Measurements from ENCODE around the gene KCNC4.

The KCNC4 gene

GRCh38 chr1:110241516-110241915 lies 31.4 kb downstream of the KCNC4 start:
- H2AFZ ChIP-seq (ENCODE audit: low read length) = no peak overlapping the region
- no peak overlapping the region for H2BK15ac ChIP-seq (ENCODE audit: low read length)
- no peak for DNase-seq (ENCODE audit: low spot score)
- H3K9ac ChIP-seq (ENCODE audit: low read depth, low read length, poor library complexity) = no peak overlapping the region
- no peak overlapping the region for H3K4ac ChIP-seq (ENCODE audit: low read length)
- H3K18ac ChIP-seq (ENCODE audit: low read length) = no peak overlapping the region
- H3K79me1 ChIP-seq (ENCODE audit: low read depth, low read length) = no peaks in the 10 kb centered on the region
- peaks cover 6 to 8% of the 10 kb centered on the region in 2 donors for H3K4me1 ChIP-seq (ENCODE audit: control insufficient read depth in 2 of 2, insufficient read depth in 1 of 2, low read depth in 1 of 2, low read length in 2 of 2)
- no CpG with 5 or more reads among the region's 2 CpGs for WGBS, 2 donors (ENCODE audit: extremely low coverage in 2 of 2, insufficient read length in 2 of 2, insufficient replicate concordance in 1 of 2)
- H3K14ac ChIP-seq (ENCODE audit: low read length) = no peak overlapping the region
- H4K91ac ChIP-seq (ENCODE audit: low read depth, low read length, poor library complexity) = no peak overlapping the region
- no peaks in the 10 kb centered on the region for H3K36me3 ChIP-seq (replicated peaks in 1 of 2; ENCODE audit: control insufficient read depth in 2 of 2, insufficient read depth in 2 of 2, low read length in 2 of 2)
- H2AK5ac ChIP-seq (ENCODE audit: low read depth, low read length) = no peak overlapping the region
- no peak overlapping the region for H4K8ac ChIP-seq (ENCODE audit: low read depth, low read length)
- H2BK12ac ChIP-seq (ENCODE audit: low read length) = no peak overlapping the region
- H2BK120ac ChIP-seq (ENCODE audit: low read depth, low read length) = no peak overlapping the region
- H3K4me2 ChIP-seq (ENCODE audit: insufficient read depth, low read length, poor library complexity, severe bottlenecking) = no peak overlapping the region
- no peak overlapping the region for H2BK5ac ChIP-seq (ENCODE audit: low read length)
- no peak overlapping the region for H3K27ac ChIP-seq (replicated peaks; ENCODE audit: low read length)
- peaks cover 0 to 26% (median 0%) of the 10 kb centered on the region in 3 experiments for H3K27me3 ChIP-seq (ENCODE audit: control insufficient read depth in 3 of 3, insufficient read depth in 3 of 3, low read depth in 1 of 3, low read length in 3 of 3)
- H3K9me3 ChIP-seq (replicated peaks in 1 of 2; ENCODE audit: control insufficient read depth in 2 of 2, insufficient read depth in 1 of 2, low read depth in 1 of 2, low read length in 2 of 2) = no peaks in the 10 kb centered on the region
- H3K4me3 ChIP-seq (ENCODE audit: low read length in 2 of 2) = no peak overlapping the region
- no peak overlapping the region for H3K23ac ChIP-seq (ENCODE audit: low read depth, low read length, poor library complexity)

GRCh38 chr1:110242062-110242461 lies 31.9 kb downstream of the KCNC4 start:
- no CpG with 5 or more reads among the region's 4 CpGs for WGBS, 2 donors (ENCODE audit: extremely low coverage in 2 of 2, insufficient read length in 2 of 2, insufficient replicate concordance in 1 of 2)
- no peaks in the 10 kb centered on the region for H3K36me3 ChIP-seq (replicated peaks in 1 of 2; ENCODE audit: control insufficient read depth in 2 of 2, insufficient read depth in 2 of 2, low read length in 2 of 2)

GRCh38 chr1:110242731-110243130 lies 32.6 kb downstream of the KCNC4 start:
- H3K4ac ChIP-seq (ENCODE audit: low read length) = no peak overlapping the region
- no CpG with 5 or more reads among the region's 4 CpGs for WGBS, 2 donors (ENCODE audit: extremely low coverage in 2 of 2, insufficient read length in 2 of 2, insufficient replicate concordance in 1 of 2)
- no peaks in the 10 kb centered on the region for H3K9me3 ChIP-seq (replicated peaks in 1 of 2; ENCODE audit: control insufficient read depth in 2 of 2, insufficient read depth in 1 of 2, low read depth in 1 of 2, low read length in 2 of 2)
- no peak overlapping the region for H3K4me2 ChIP-seq (ENCODE audit: insufficient read depth, low read length, poor library complexity, severe bottlenecking)
- no peak overlapping the region for H3K18ac ChIP-seq (ENCODE audit: low read length)
- H2AK5ac ChIP-seq (ENCODE audit: low read depth, low read length) = no peak overlapping the region
- H2BK5ac ChIP-seq (ENCODE audit: low read length) = no peak overlapping the region
- H4K91ac ChIP-seq (ENCODE audit: low read depth, low read length, poor library complexity) = no peak overlapping the region
- H3K27me3 ChIP-seq (ENCODE audit: control insufficient read depth in 3 of 3, insufficient read depth in 3 of 3, low read depth in 1 of 3, low read length in 3 of 3) = peaks cover 0 to 31% (median 0%) of the 10 kb centered on the region in 3 experiments
- no peak overlapping the region for H3K23ac ChIP-seq (ENCODE audit: low read depth, low read length, poor library complexity)
- no peaks in the 10 kb centered on the region for H3K36me3 ChIP-seq (replicated peaks in 1 of 2; ENCODE audit: control insufficient read depth in 2 of 2, insufficient read depth in 2 of 2, low read length in 2 of 2)
- H3K27ac ChIP-seq (replicated peaks; ENCODE audit: low read length) = no peak overlapping the region
- no peak overlapping the region for H3K9ac ChIP-seq (ENCODE audit: low read depth, low read length, poor library complexity)
- peaks cover 6 to 8% of the 10 kb centered on the region in 2 donors for H3K4me1 ChIP-seq (ENCODE audit: control insufficient read depth in 2 of 2, insufficient read depth in 1 of 2, low read depth in 1 of 2, low read length in 2 of 2)
- no peak for DNase-seq (ENCODE audit: low spot score)
- no peak overlapping the region for H2BK12ac ChIP-seq (ENCODE audit: low read length)
- H2AFZ ChIP-seq (ENCODE audit: low read length) = no peak overlapping the region
- H4K8ac ChIP-seq (ENCODE audit: low read depth, low read length) = no peak overlapping the region
- H3K14ac ChIP-seq (ENCODE audit: low read length) = no peak overlapping the region
- H3K79me1 ChIP-seq (ENCODE audit: low read depth, low read length) = no peaks in the 10 kb centered on the region
- H2BK120ac ChIP-seq (ENCODE audit: low read depth, low read length) = no peak overlapping the region
- H3K4me3 ChIP-seq (ENCODE audit: low read length in 2 of 2) = no peak overlapping the region
- no peak overlapping the region for H2BK15ac ChIP-seq (ENCODE audit: low read length)

More at GRCh38 chr1:110242062-110242461, 31.9 kb downstream of the KCNC4 start:
- H2BK120ac ChIP-seq (ENCODE audit: low read depth, low read length) = no peak overlapping the region
- no peak overlapping the region for H3K27ac ChIP-seq (replicated peaks; ENCODE audit: low read length)
- H3K9ac ChIP-seq (ENCODE audit: low read depth, low read length, poor library complexity) = no peak overlapping the region
- H3K79me1 ChIP-seq (ENCODE audit: low read depth, low read length) = no peaks in the 10 kb centered on the region
- H3K4me2 ChIP-seq (ENCODE audit: insufficient read depth, low read length, poor library complexity, severe bottlenecking) = no peak overlapping the region
- H3K4me1 ChIP-seq (ENCODE audit: control insufficient read depth in 2 of 2, insufficient read depth in 1 of 2, low read depth in 1 of 2, low read length in 2 of 2) = peaks cover 6 to 8% of the 10 kb centered on the region in 2 donors
- no peak overlapping the region for H2AFZ ChIP-seq (ENCODE audit: low read length)
- H3K4me3 ChIP-seq (ENCODE audit: low read length in 2 of 2) = peak overlapping the region in 1 of 2 donors; percentile 21
- no peak overlapping the region for H3K14ac ChIP-seq (ENCODE audit: low read length)
- no peak overlapping the region for H2BK12ac ChIP-seq (ENCODE audit: low read length)
- H2BK15ac ChIP-seq (ENCODE audit: low read length) = no peak overlapping the region
- H3K23ac ChIP-seq (ENCODE audit: low read depth, low read length, poor library complexity) = no peak overlapping the region
- H4K8ac ChIP-seq (ENCODE audit: low read depth, low read length) = no peak overlapping the region
- DNase-seq (ENCODE audit: low spot score) = no peak
- no peak overlapping the region for H2BK5ac ChIP-seq (ENCODE audit: low read length)
- no peaks in the 10 kb centered on the region for H3K9me3 ChIP-seq (replicated peaks in 1 of 2; ENCODE audit: control insufficient read depth in 2 of 2, insufficient read depth in 1 of 2, low read depth in 1 of 2, low read length in 2 of 2)
- peaks cover 0 to 30% (median 0%) of the 10 kb centered on the region in 3 experiments for H3K27me3 ChIP-seq (ENCODE audit: control insufficient read depth in 3 of 3, insufficient read depth in 3 of 3, low read depth in 1 of 3, low read length in 3 of 3)
- H4K91ac ChIP-seq (ENCODE audit: low read depth, low read length, poor library complexity) = no peak overlapping the region
- no peak overlapping the region for H3K18ac ChIP-seq (ENCODE audit: low read length)
- no peak overlapping the region for H3K4ac ChIP-seq (ENCODE audit: low read length)
- no peak overlapping the region for H2AK5ac ChIP-seq (ENCODE audit: low read depth, low read length)

GRCh38 chr1:110243146-110243545 lies 33.0 kb downstream of the KCNC4 start:
- no peak overlapping the region for H3K4ac ChIP-seq (ENCODE audit: low read length)
- no peaks in the 10 kb centered on the region for H3K79me1 ChIP-seq (ENCODE audit: low read depth, low read length)
- peak overlapping the region; percentile 73 for H3K18ac ChIP-seq (ENCODE audit: low read length)
- H2BK15ac ChIP-seq (ENCODE audit: low read length) = no peak overlapping the region
- no peaks in the 10 kb centered on the region for H3K9me3 ChIP-seq (replicated peaks in 1 of 2; ENCODE audit: control insufficient read depth in 2 of 2, insufficient read depth in 1 of 2, low read depth in 1 of 2, low read length in 2 of 2)
- no peak overlapping the region for H3K23ac ChIP-seq (ENCODE audit: low read depth, low read length, poor library complexity)
- no peak overlapping the region for H3K4me2 ChIP-seq (ENCODE audit: insufficient read depth, low read length, poor library complexity, severe bottlenecking)
- no peak overlapping the region for H2BK5ac ChIP-seq (ENCODE audit: low read length)
- no peak overlapping the region for H4K91ac ChIP-seq (ENCODE audit: low read depth, low read length, poor library complexity)
- H3K4me1 ChIP-seq (ENCODE audit: control insufficient read depth in 2 of 2, insufficient read depth in 1 of 2, low read depth in 1 of 2, low read length in 2 of 2) = peaks cover 6 to 8% of the 10 kb centered on the region in 2 donors
- H3K27me3 ChIP-seq (ENCODE audit: control insufficient read depth in 3 of 3, insufficient read depth in 3 of 3, low read depth in 1 of 3, low read length in 3 of 3) = peaks cover 0 to 31% (median 0%) of the 10 kb centered on the region in 3 experiments
- H4K8ac ChIP-seq (ENCODE audit: low read depth, low read length) = no peak overlapping the region
- no peak overlapping the region for H3K9ac ChIP-seq (ENCODE audit: low read depth, low read length, poor library complexity)
- no peak overlapping the region for H2AK5ac ChIP-seq (ENCODE audit: low read depth, low read length)
- H2AFZ ChIP-seq (ENCODE audit: low read length) = peak overlapping the region; percentile 82
- no peaks in the 10 kb centered on the region for H3K36me3 ChIP-seq (replicated peaks in 1 of 2; ENCODE audit: control insufficient read depth in 2 of 2, insufficient read depth in 2 of 2, low read length in 2 of 2)
- H3K27ac ChIP-seq (replicated peaks; ENCODE audit: low read length) = no peak overlapping the region
- H3K4me3 ChIP-seq (ENCODE audit: low read length in 2 of 2) = peak overlapping the region in 1 of 2 donors; percentile 18
- DNase-seq (ENCODE audit: low spot score) = no peak
- WGBS, 2 donors (ENCODE audit: extremely low coverage in 2 of 2, insufficient read length in 2 of 2, insufficient replicate concordance in 1 of 2) = no CpG with 5 or more reads among the region's 7 CpGs
- H3K14ac ChIP-seq (ENCODE audit: low read length) = no peak overlapping the region
- H2BK12ac ChIP-seq (ENCODE audit: low read length) = peak overlapping the region; percentile 42
- no peak overlapping the region for H2BK120ac ChIP-seq (ENCODE audit: low read depth, low read length)

Data from neuronal stem cell (in vitro differentiated cells).